Liver (tissue), 9 donors: ENCODE data around the gene QKI. TPM values are rescaled to one million over a fixed set of nuclear protein-coding genes. Genes with fewer than 3 reads are reported as not detected.

Experiments used
- DNase-seq: peaks from one replicate; pipeline ENCODE4 v3.0.0-alpha.2; 2017; ENCODE audit warnings: low spot score
- H3K27ac ChIP-seq, 2 donors: one replicate each; pipeline ENCODE4 v1.7.0; 2013; ENCODE audit warnings: inconsistent platforms in 2 of 2, low read length in 2 of 2, control low read depth in 1 of 2, low read depth in 1 of 2, mild to moderate bottlenecking in 1 of 2
- H3K27me3 ChIP-seq, 4 donors: one replicate each; pipeline versions ENCODE4 v1.6.1 to v1.7.0; 2013; ENCODE audit warnings: low read length in 3 of 4, inconsistent platforms in 1 of 4, mild to moderate bottlenecking in 1 of 4, moderate library complexity in 1 of 4; ENCODE audit not compliant: control insufficient read depth in 4 of 4, insufficient read depth in 4 of 4
- H3K36me3 ChIP-seq, 4 donors: one replicate each; pipeline versions ENCODE4 v1.6.1 to v1.7.0; 2013; ENCODE audit warnings: low read length in 3 of 4, mild to moderate bottlenecking in 3 of 4, low read depth in 1 of 4, moderate library complexity in 1 of 4; ENCODE audit not compliant: control insufficient read depth in 4 of 4, insufficient read depth in 3 of 4
- H3K4me1 ChIP-seq, 4 donors: one replicate each; pipeline versions ENCODE4 v1.6.1 to v1.7.0; 2013; ENCODE audit warnings: low read length in 3 of 4, mild to moderate bottlenecking in 3 of 4, moderate library complexity in 1 of 4; ENCODE audit not compliant: control insufficient read depth in 4 of 4, insufficient read depth in 4 of 4
- H3K4me3 ChIP-seq, 3 donors: one replicate each; pipeline versions ENCODE4 v1.6.1 to v1.7.0; 2013; ENCODE audit warnings: low read length in 3 of 3, control low read depth in 1 of 3, low read depth in 1 of 3, mild to moderate bottlenecking in 1 of 3
- H3K9ac ChIP-seq, 2 donors: one replicate each; pipeline ENCODE4 v1.7.0; 2013; ENCODE audit warnings: low read length in 2 of 2, mild to moderate bottlenecking in 2 of 2, moderate library complexity in 2 of 2, control low read depth in 1 of 2, low read depth in 1 of 2
- H3K9me3 ChIP-seq, 4 donors: one replicate each; pipeline versions ENCODE4 v1.6.1 to v1.7.0; 2013; ENCODE audit warnings: low read length in 3 of 4; ENCODE audit not compliant: control insufficient read depth in 4 of 4
- ATF3 ChIP-seq: IDR thresholded peaks from 2 replicates; pipeline ENCODE4 v1.6.1; 2016; ENCODE audit warnings: antibody characterized with exemption
- CTCF ChIP-seq: fragments of 150-350 bp; IDR thresholded peaks from 2 replicates; pipeline ENCODE4 v1.5.1; 2017; ENCODE audit warnings: improper control_type of control experiment, low read depth, low read length; ENCODE audit not compliant: missing input control
- EGR1 ChIP-seq, 2 donors: IDR thresholded peaks; 2 replicates each; pipeline ENCODE4 v1.6.1; 2016 to 2018; ENCODE audit warnings: antibody characterized with exemption in 2 of 2, low read depth in 2 of 2
- FOXA1 ChIP-seq: IDR thresholded peaks from 2 replicates; pipeline ENCODE4 v1.6.1; 2016; ENCODE audit warnings: antibody characterized with exemption
- FOXA2 ChIP-seq: IDR thresholded peaks from 2 replicates; pipeline ENCODE4 v1.6.1; 2016; ENCODE audit warnings: antibody characterized with exemption
- GABPA ChIP-seq, 2 donors: IDR thresholded peaks in 1 of 2; conservative IDR thresholded peaks in 1 of 2; 2 replicates each; pipeline ENCODE4 v1.6.1; 2016; ENCODE audit warnings: antibody characterized with exemption in 2 of 2, mild to moderate bottlenecking in 1 of 2, moderate library complexity in 1 of 2
- HNF4A ChIP-seq, 2 donors: conservative IDR thresholded peaks; 2 replicates each; pipeline ENCODE4 v1.6.1; 2016; ENCODE audit warnings: antibody characterized with exemption in 2 of 2, mild to moderate bottlenecking in 2 of 2
- HNF4G ChIP-seq: IDR thresholded peaks from 2 replicates; pipeline ENCODE4 v1.6.1; 2016; ENCODE audit warnings: antibody characterized with exemption
- JUND ChIP-seq, 2 donors: IDR thresholded peaks; 2 replicates each; pipeline ENCODE4 v1.6.1; 2016; ENCODE audit warnings: antibody characterized with exemption in 2 of 2
- MAX ChIP-seq: IDR thresholded peaks from 2 replicates; pipeline ENCODE4 v1.6.1; 2016; ENCODE audit warnings: antibody characterized with exemption
- NR2F2 ChIP-seq: IDR thresholded peaks from 2 replicates; pipeline ENCODE4 v1.6.1; 2016; ENCODE audit warnings: antibody characterized with exemption
- RAD21 ChIP-seq, 2 donors: IDR thresholded peaks; 2 replicates each; pipeline ENCODE4 v1.6.1; 2016; ENCODE audit warnings: antibody characterized with exemption in 2 of 2, mild to moderate bottlenecking in 2 of 2
- REST ChIP-seq: IDR thresholded peaks from 2 replicates; pipeline ENCODE4 v1.6.1; 2016; ENCODE audit warnings: antibody characterized with exemption, mild to moderate bottlenecking
- RXRA ChIP-seq, 2 donors: IDR thresholded peaks; 2 replicates each; pipeline ENCODE4 v1.6.1; 2017 to 2018; ENCODE audit warnings: antibody characterized with exemption in 2 of 2, mild to moderate bottlenecking in 1 of 2
- SP1 ChIP-seq: IDR thresholded peaks from 2 replicates; pipeline ENCODE4 v1.6.1; 2018; ENCODE audit warnings: antibody characterized with exemption, mild to moderate bottlenecking
- YY1 ChIP-seq: IDR thresholded peaks from 2 replicates; pipeline ENCODE4 v1.6.1; 2016; ENCODE audit warnings: antibody characterized with exemption, mild to moderate bottlenecking
- ZBTB33 ChIP-seq: IDR thresholded peaks from 2 replicates; pipeline ENCODE4 v1.6.1; 2016; ENCODE audit warnings: antibody characterized with exemption
- WGBS: extraction: QIAGEN DNeasy Blood & Tissue Kit; methylation state at CpG from one replicate; pipeline ENCODE4 v1.1.7; 2013; 5-methylcytosine and 5-hydroxymethylcytosine counted together
- polyA plus RNA-seq, 2 donors: library from polyadenylated mRNA; stranded (reverse) in 1 of 2; unstranded in 1 of 2; fragments of 200-250 nt in 1 of 2; fragments of >200 nt in 1 of 2; fragmentation: Nextera tagmentation in 1 of 2; extraction: Ambion mirVana in 1 of 2; gene quantifications; one replicate each; pipeline versions ENCODE4 v1.2.1 to v1.2.3, GENCODE V29; 2013 to 2015
- total RNA-seq, 2 donors: library from RNA; depleted of rRNA; stranded (reverse); fragments of >200 nt; gene quantifications; one replicate each; pipeline ENCODE4 v1.2.3, GENCODE V29; 2014
- donor health status: healthy.
- donor health status: healthy.
- donor health status: healthy.
- donor health status: healthy.
- donor health status: healthy.

Gene QKI
- total and polyA plus RNA-seq, 4 donors: 22.7 to 97.0 (median 56.3) TPM

- TF ChIP-seq MAX: no peak
- no peak for TF ChIP-seq ATF3
- TF ChIP-seq REST: no peak
- TF ChIP-seq FOXA1: no peak
- no peak for TF ChIP-seq EGR1 (IDR thresholded peaks at IDR 0.05; ENCODE audit: low read depth in 2 of 2)
- no peak for TF ChIP-seq ZBTB33
- TF ChIP-seq RXRA (IDR thresholded peaks at IDR 0.05): no peak
- TF ChIP-seq CTCF: no peak
- no peak for TF ChIP-seq JUND (IDR thresholded peaks at IDR 0.05)
- TF ChIP-seq NR2F2: no peak
- no peak for TF ChIP-seq HNF4A (conservative IDR thresholded peaks at IDR 0.05)
- TF ChIP-seq HNF4G: no peak
- TF ChIP-seq YY1: no peak
- no peak for TF ChIP-seq SP1
- TF ChIP-seq GABPA (IDR thresholded peaks at IDR 0.05 in 1 of 2, conservative IDR thresholded peaks at IDR 0.05 in 1 of 2): no peak
- TF ChIP-seq RAD21 (IDR thresholded peaks at IDR 0.05): no peak
- no peak for TF ChIP-seq FOXA2
- Histone ChIP-seq H3K9me3 (no peaks in the 10 kb centered on the region), H3K27me3 (no peaks in the 10 kb centered on the region), H3K4me3 (no peak overlapping the region), H3K36me3 (peaks cover 4 to 14% (median 7%) of the 10 kb centered on the region in 4 donors), H3K27ac (no peak overlapping the region), H3K9ac (no peak overlapping the region), H3K4me1 (no peaks in the 10 kb centered on the region)
- no peak for DNase-seq
- 86% methylated on average over 3 of the region's 3 CpGs for WGBS
Observed at GRCh38 chr6:163559661-163560060, 145.1 kb downstream of the QKI start.

GRCh38 chr6:163563318-163563717, 148.8 kb downstream of the QKI start:
- TF ChIP-seq SP1 (no peak), NR2F2 (no peak), HNF4G (no peak), MAX (no peak)
- H3K9ac ChIP-seq: no peak overlapping the region
- no peak overlapping the region for H3K4me3 ChIP-seq
- no peaks in the 10 kb centered on the region for H3K4me1 ChIP-seq
- 96% methylated on average over 8 of the region's 8 CpGs for WGBS
- no peaks in the 10 kb centered on the region for H3K9me3 ChIP-seq
- H3K27me3 ChIP-seq: no peaks in the 10 kb centered on the region
- no peak overlapping the region for H3K27ac ChIP-seq
- no peak for DNase-seq
- H3K36me3 ChIP-seq: peaks cover 7 to 23% (median 19%) of the 10 kb centered on the region in 4 donors
